Neural progenitor cell (in vitro differentiated cells): ENCODE measurements around the gene METRN.

Experiments used
- EZH2phosphoT487 ChIP-seq: fragments of 200-600 bp; sonication (generic); IDR thresholded peaks from 2 replicates; pipeline ENCODE4 v1.6.1; 2017; ENCODE audit warnings: antibody characterized with exemption
- TF ChIP-seq, protein P1 (sequence below): fragments of 200-600 bp; sonication (generic); IDR thresholded peaks from 2 replicates; pipeline ENCODE4 v1.5.1; 2017; ENCODE audit warnings: antibody characterized with exemption, mild to moderate bottlenecking

- TF ChIP-seq, protein P1, sequence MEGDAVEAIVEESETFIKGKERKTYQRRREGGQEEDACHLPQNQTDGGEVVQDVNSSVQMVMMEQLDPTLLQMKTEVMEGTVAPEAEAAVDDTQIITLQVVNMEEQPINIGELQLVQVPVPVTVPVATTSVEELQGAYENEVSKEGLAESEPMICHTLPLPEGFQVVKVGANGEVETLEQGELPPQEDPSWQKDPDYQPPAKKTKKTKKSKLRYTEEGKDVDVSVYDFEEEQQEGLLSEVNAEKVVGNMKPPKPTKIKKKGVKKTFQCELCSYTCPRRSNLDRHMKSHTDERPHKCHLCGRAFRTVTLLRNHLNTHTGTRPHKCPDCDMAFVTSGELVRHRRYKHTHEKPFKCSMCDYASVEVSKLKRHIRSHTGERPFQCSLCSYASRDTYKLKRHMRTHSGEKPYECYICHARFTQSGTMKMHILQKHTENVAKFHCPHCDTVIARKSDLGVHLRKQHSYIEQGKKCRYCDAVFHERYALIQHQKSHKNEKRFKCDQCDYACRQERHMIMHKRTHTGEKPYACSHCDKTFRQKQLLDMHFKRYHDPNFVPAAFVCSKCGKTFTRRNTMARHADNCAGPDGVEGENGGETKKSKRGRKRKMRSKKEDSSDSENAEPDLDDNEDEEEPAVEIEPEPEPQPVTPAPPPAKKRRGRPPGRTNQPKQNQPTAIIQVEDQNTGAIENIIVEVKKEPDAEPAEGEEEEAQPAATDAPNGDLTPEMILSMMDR = no peak
- no peak for TF ChIP-seq EZH2phosphoT487
Measured at GRCh38 chr16:698911-699671, 15.8 kb upstream of the METRN start.
